ENCODE measurements around the gene CCDC169. TPM values are rescaled to one million over a fixed set of nuclear protein-coding genes. Genes with fewer than 3 reads are reported as not detected.

CCDC169 gene
- polyA plus RNA-seq, 4 donors, result 0.37 to 5.3 TPM; not detected in 2

DNA sequence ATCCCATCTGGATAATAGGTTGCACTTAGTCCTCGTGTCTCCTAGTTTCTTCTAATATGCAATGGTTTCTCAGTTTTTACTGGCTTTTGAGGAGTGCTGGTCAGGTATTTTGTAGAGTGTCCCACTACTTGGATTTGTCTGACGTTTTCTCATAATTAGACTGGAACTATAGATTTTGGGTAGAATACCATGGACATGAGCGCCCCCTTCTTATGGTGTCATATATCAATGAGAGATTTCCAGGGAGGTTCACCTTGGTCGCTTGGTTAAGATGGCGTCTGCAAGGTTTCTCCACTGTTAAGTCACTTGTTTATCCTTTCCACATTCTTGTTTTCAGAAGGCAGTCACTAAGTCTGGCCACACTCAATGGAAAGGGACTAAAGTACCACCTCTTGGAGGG, 89.9 kb downstream of the CCDC169 start:
- H3K9me3 ChIP-seq (ENCODE audit: control insufficient read depth in 2 of 2, insufficient read depth in 1 of 2, low read depth in 1 of 2, low read length in 1 of 2), result peaks cover 0 to 7% of the 10 kb centered on the region in 2 donors
- H3K4me1 ChIP-seq (ENCODE audit: control insufficient read depth in 3 of 3, insufficient read depth in 2 of 3, low read depth in 1 of 3, low read length in 2 of 3), result no peaks in the 10 kb centered on the region
- H3K27ac ChIP-seq (ENCODE audit: low read depth in 1 of 3, low read length in 2 of 3), result no peak overlapping the region
- no peaks in the 10 kb centered on the region for H3K36me3 ChIP-seq (ENCODE audit: control insufficient read depth in 3 of 3, insufficient read depth in 2 of 3, low read depth in 1 of 3, low read length in 3 of 3)
- WGBS, 3 donors, result 77 to 83% (median 78%) methylated on average over 5 of the region's 5 CpGs
- DNase-seq, result no peak
- H3K4me3 ChIP-seq (ENCODE audit: low read depth in 1 of 3, low read length in 3 of 3), result no peak overlapping the region
- H3K27me3 ChIP-seq (ENCODE audit: control insufficient read depth in 3 of 3, insufficient read depth in 3 of 3, low read length in 3 of 3), result no peaks in the 10 kb centered on the region
- FAIRE-seq, result no peak

DNA sequence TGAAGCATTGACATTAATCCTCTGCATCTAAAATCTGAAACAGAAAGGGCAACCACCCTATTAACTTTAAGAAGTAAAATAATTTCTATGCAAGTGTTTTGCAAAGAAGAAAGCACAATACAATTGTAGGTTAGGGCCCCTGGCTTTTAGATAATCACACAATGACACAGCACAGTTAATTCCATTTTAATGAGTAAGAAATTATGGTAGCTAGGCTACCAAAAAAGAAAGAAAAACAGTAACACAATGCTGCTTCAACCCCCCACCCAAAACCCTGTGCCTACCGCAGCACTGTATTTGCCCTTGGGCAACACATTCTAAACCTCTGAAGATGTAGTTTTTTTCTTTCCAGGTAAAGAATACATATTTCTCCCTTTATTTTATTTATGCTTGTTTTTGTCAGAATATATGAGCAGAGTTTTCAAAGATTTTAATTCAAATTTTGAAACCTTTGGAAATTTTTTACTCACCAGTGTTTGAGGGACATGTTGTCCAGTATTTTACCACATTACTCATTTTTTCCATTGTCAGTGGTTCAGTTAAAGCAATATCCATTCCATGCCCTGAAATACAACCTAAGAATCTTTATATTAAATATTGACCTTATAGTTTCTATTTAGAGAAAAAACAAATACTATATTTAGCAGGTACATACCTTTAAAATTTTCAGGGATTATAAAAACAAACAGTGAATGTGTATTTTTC, 104.3 kb downstream of the CCDC169 start:
- Histone ChIP-seq H3K9me3 (ENCODE audit: control insufficient read depth in 2 of 2, insufficient read depth in 1 of 2, low read depth in 1 of 2, low read length in 1 of 2) (no peaks in the 10 kb centered on the region), H3K27ac (ENCODE audit: low read depth in 1 of 3, low read length in 2 of 3) (no peak overlapping the region), H3K36me3 (ENCODE audit: control insufficient read depth in 3 of 3, insufficient read depth in 2 of 3, low read depth in 1 of 3, low read length in 3 of 3) (no peaks in the 10 kb centered on the region), H3K4me1 (ENCODE audit: control insufficient read depth in 3 of 3, insufficient read depth in 2 of 3, low read depth in 1 of 3, low read length in 2 of 3) (no peaks in the 10 kb centered on the region), H3K4me3 (ENCODE audit: low read depth in 1 of 3, low read length in 3 of 3) (no peak overlapping the region), H3K27me3 (ENCODE audit: control insufficient read depth in 3 of 3, insufficient read depth in 3 of 3, low read length in 3 of 3) (no peaks in the 10 kb centered on the region)
- DNase-seq, result no peak
- FAIRE-seq, result no peak
- 67 to 91% (median 67%) methylated on average over 1 of the region's 1 CpG for WGBS, 3 donors

DNA sequence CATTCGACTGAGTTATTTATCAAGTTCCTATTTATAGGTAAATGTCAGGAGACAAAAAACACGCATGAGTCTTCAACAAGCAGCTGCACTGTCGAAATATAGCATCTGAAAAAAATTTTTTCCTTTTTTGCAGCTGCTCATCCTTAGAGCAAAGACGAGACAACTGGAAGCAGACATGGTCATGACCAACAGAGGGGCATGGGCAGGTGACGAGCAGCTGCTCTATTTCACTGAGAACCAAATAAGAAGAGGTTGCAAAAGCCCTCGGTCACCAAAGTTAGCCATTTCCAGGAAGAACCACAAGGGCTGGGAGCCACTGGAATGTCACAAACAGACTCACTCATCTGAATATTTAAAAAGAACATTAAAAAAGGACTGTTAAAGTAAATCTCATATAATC, 105.4 kb downstream of the CCDC169 start:
- no peak for DNase-seq
- FAIRE-seq, result no peak
- WGBS, 3 donors, result 74 to 79% (median 77%) methylated on average over 6 of the region's 6 CpGs
- H3K36me3 ChIP-seq (ENCODE audit: control insufficient read depth in 3 of 3, insufficient read depth in 2 of 3, low read depth in 1 of 3, low read length in 3 of 3), result no peaks in the 10 kb centered on the region
- H3K4me3 ChIP-seq (ENCODE audit: low read depth in 1 of 3, low read length in 3 of 3), result no peak overlapping the region
- no peaks in the 10 kb centered on the region for H3K27me3 ChIP-seq (ENCODE audit: control insufficient read depth in 3 of 3, insufficient read depth in 3 of 3, low read length in 3 of 3)
- no peaks in the 10 kb centered on the region for H3K9me3 ChIP-seq (ENCODE audit: control insufficient read depth in 2 of 2, insufficient read depth in 1 of 2, low read depth in 1 of 2, low read length in 1 of 2)
- no peaks in the 10 kb centered on the region for H3K4me1 ChIP-seq (ENCODE audit: control insufficient read depth in 3 of 3, insufficient read depth in 2 of 3, low read depth in 1 of 3, low read length in 2 of 3)
- H3K27ac ChIP-seq (ENCODE audit: low read depth in 1 of 3, low read length in 2 of 3), result no peak overlapping the region

DNA sequence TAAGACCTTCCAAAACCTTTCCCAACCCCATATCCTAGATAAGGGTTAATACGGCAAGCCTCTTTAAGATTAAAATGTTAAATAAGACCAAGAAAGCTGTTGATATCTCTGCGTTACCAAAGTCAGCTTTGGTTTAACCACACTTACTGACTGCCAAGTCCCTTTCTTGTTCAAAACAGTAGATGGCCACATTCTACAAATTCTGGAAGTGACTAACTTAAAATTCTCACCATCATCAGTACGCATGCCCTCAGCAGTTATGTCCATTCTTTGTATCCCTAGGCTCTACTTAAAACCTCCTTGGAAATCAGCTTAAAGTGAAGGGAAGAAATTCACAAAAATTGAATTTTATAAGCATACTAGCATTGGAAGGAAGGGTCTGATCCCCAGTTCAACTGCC, 106.8 kb downstream of the CCDC169 start:
- no peak overlapping the region for H3K27ac ChIP-seq (ENCODE audit: low read depth in 1 of 3, low read length in 2 of 3)
- DNase-seq (no peak), FAIRE-seq (no peak)
- H3K4me1 ChIP-seq (ENCODE audit: control insufficient read depth in 3 of 3, insufficient read depth in 2 of 3, low read depth in 1 of 3, low read length in 2 of 3), result no peaks in the 10 kb centered on the region
- H3K36me3 ChIP-seq (ENCODE audit: control insufficient read depth in 3 of 3, insufficient read depth in 2 of 3, low read depth in 1 of 3, low read length in 3 of 3), result no peaks in the 10 kb centered on the region
- no peaks in the 10 kb centered on the region for H3K27me3 ChIP-seq (ENCODE audit: control insufficient read depth in 3 of 3, insufficient read depth in 3 of 3, low read length in 3 of 3)
- no peak overlapping the region for H3K4me3 ChIP-seq (ENCODE audit: low read depth in 1 of 3, low read length in 3 of 3)
- no peaks in the 10 kb centered on the region for H3K9me3 ChIP-seq (ENCODE audit: control insufficient read depth in 2 of 2, insufficient read depth in 1 of 2, low read depth in 1 of 2, low read length in 1 of 2)
- WGBS, 3 donors, result 85 to 88% (median 87%) methylated on average over 3 of the region's 3 CpGs

DNA sequence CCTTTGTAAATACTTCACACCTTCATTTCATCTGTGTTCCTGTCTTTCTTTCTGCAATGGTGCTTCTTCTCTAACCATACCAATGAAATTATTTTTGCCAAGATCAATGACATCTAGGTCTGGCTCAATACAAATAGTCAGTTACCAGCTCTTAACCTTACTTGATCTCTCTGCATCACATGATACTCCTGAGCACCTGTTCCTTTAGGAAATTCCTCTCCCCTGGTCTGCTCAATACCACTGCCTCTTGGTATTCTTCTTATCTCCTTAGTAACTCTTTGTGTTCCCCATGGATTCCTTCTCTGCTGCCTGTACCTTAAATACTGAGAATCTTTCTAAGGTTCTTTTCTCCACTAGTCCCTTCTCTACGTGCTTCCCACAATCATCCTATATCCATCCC, 109.2 kb downstream of the CCDC169 start:
- H3K4me1 ChIP-seq (ENCODE audit: control insufficient read depth in 3 of 3, insufficient read depth in 2 of 3, low read depth in 1 of 3, low read length in 2 of 3), result no peaks in the 10 kb centered on the region
- 79 to 93% (median 84%) methylated on average over 1 of the region's 1 CpG for WGBS, 3 donors
- H3K9me3 ChIP-seq (ENCODE audit: control insufficient read depth in 2 of 2, insufficient read depth in 1 of 2, low read depth in 1 of 2, low read length in 1 of 2), result no peaks in the 10 kb centered on the region
- no peak for DNase-seq
- no peaks in the 10 kb centered on the region for H3K27me3 ChIP-seq (ENCODE audit: control insufficient read depth in 3 of 3, insufficient read depth in 3 of 3, low read length in 3 of 3)
- H3K4me3 ChIP-seq (ENCODE audit: low read depth in 1 of 3, low read length in 3 of 3), result no peak overlapping the region
- H3K27ac ChIP-seq (ENCODE audit: low read depth in 1 of 3, low read length in 2 of 3), result no peak overlapping the region
- no peak for FAIRE-seq
- H3K36me3 ChIP-seq (ENCODE audit: control insufficient read depth in 3 of 3, insufficient read depth in 2 of 3, low read depth in 1 of 3, low read length in 3 of 3), result no peaks in the 10 kb centered on the region

DNA sequence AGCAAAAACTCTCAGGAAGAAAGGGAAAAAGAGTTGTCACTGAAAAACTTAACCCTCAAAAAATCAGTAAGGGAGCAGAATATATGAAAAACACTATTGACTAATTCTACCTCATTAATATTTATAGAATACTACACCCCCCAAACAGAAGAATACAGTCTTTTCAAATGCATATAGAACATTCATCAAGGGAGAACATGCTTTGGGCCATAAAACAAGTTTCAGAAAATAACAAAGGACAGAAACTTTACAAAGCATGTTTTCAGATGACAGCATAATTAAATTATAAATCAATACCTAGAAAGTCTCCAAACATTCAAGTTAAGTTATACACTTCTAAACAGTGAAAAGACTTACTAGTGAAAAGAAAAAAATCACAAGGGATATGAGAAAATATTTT, 113.7 kb downstream of the CCDC169 start:
- FAIRE-seq (no peak), DNase-seq (no peak)
- Histone ChIP-seq H3K4me3 (ENCODE audit: low read depth in 1 of 3, low read length in 3 of 3) (no peak overlapping the region), H3K4me1 (ENCODE audit: control insufficient read depth in 3 of 3, insufficient read depth in 2 of 3, low read depth in 1 of 3, low read length in 2 of 3) (no peaks in the 10 kb centered on the region), H3K9me3 (ENCODE audit: control insufficient read depth in 2 of 2, insufficient read depth in 1 of 2, low read depth in 1 of 2, low read length in 1 of 2) (peaks cover 0 to 2% of the 10 kb centered on the region in 2 donors), H3K27ac (ENCODE audit: low read depth in 1 of 3, low read length in 2 of 3) (no peak overlapping the region), H3K27me3 (ENCODE audit: control insufficient read depth in 3 of 3, insufficient read depth in 3 of 3, low read length in 3 of 3) (no peaks in the 10 kb centered on the region), H3K36me3 (ENCODE audit: control insufficient read depth in 3 of 3, insufficient read depth in 2 of 3, low read depth in 1 of 3, low read length in 3 of 3) (no peaks in the 10 kb centered on the region)

Other genes starting within 250 kb of the CCDC169 start
- 1 to 10 TPM in 1 of 4 donors, under 1 TPM in 2, not detected in 1; 0.54 to 4.9 (median 0.95) TPM for gene DCLK1, start 166.4 kb downstream of the CCDC169 start, polyA plus RNA-seq
- 1 to 10 TPM in 1 of 4 donors, under 1 TPM in 1, not detected in 2; 0.12 to 1.0 TPM for gene SOHLH2, start 83.3 kb downstream of the CCDC169 start, polyA plus RNA-seq
- 10 to 100 TPM in 3 of 4 donors, 1 to 10 TPM in 1; 3.4 to 55.3 (median 12.4) TPM for gene SPART, start 48.6 kb upstream of the CCDC169 start, polyA plus RNA-seq
- gene CCNA1, start 134.7 kb upstream of the CCDC169 start, polyA plus RNA-seq, result under 1 TPM in 3 of 4 donors, not detected in 1; 0.03 to 0.27 (median 0.22) TPM

All from small intestine (tissue), 7 donors.